ENCODE measurements around the gene ERFL.

Gene ERFL

GRCh38 chr19:41886761-41887710 is 41.2 kb downstream of the ERFL start (continued):
- no peak for TF ChIP-seq ZNF26 (tag by site-specific recombination; IDR thresholded peaks at IDR 0.05)
- TF ChIP-seq ZNF416 (tag by site-specific recombination; IDR thresholded peaks at IDR 0.05), result no peak
- TF ChIP-seq KLF17 (tag by site-specific recombination; IDR thresholded peaks at IDR 0.05), result peak; percentile 62
- no peak for TF ChIP-seq ZNF645 (tag by site-specific recombination; IDR thresholded peaks at IDR 0.05)
- TF ChIP-seq ZFP41 (tag by site-specific recombination; IDR thresholded peaks at IDR 0.05; ENCODE audit: borderline replicate concordance), result no peak
- no peak for TF ChIP-seq PATZ1 (tag by site-specific recombination; IDR thresholded peaks at IDR 0.05)
- peak; percentile 33; the same call in 1 of the 2 replicates for TF ChIP-seq ZBTB17 (tag by site-specific recombination; IDR thresholded peaks at IDR 0.05)
- no peak for TF ChIP-seq ZNF596 (tag by site-specific recombination; IDR thresholded peaks at IDR 0.05)
- no peak for TF ChIP-seq RBAK (tag by site-specific recombination; IDR thresholded peaks at IDR 0.05)

- Histone ChIP-seq H3K27ac (ENCODE audit: extremely low read depth, low read depth, low read length) (peak overlapping the region; percentile 62; the same call in 1 of the 2 replicates), H3K9me3 (ENCODE audit: control insufficient read depth, insufficient read depth, low read depth, low read length) (no peaks in the 10 kb centered on the region), H3K4me1 (ENCODE audit: control insufficient read depth, insufficient read depth, low read length) (peaks cover 11% of the 10 kb centered on the region; the same call in 1 of the 2 replicates), H3K4me3 (ENCODE audit: low read depth, low read length) (peak overlapping the region; percentile 85), H3K36me3 (ENCODE audit: control insufficient read depth in 2 of 2, insufficient read depth in 1 of 2, low read length in 2 of 2) (peaks cover 3 to 15% of the 10 kb centered on the region in 2 experiments)
- ChIA-PET CTCF (interaction anchor here (1.1 to 3.8 kb wide), 5 partner anchors 11 to 145 kb away, joined by 4 to 22 read pairs (median 5); partner anchors contain the start of genes RABAC1 and RPS19), POLR2A (interaction anchor here (0.6 to 5.1 kb wide), 13 partner anchors 9 to 75 kb away, joined by 3 to 68 read pairs (median 6); partner anchors contain the start of genes RABAC1 and RPS19)
- TF ChIP-seq ZNF529 (tag by site-specific recombination; IDR thresholded peaks at IDR 0.05; ENCODE audit: insufficient replicate concordance) (no peak), ZNF629 (tag by site-specific recombination; IDR thresholded peaks at IDR 0.05) (peak; percentile 91), SP3 (tag by site-specific recombination; IDR thresholded peaks at IDR 0.05) (peak; percentile 95), ZNF692 (tag by site-specific recombination; IDR thresholded peaks at IDR 0.05) (peak; percentile 96), ZNF791 (tag by site-specific recombination; IDR thresholded peaks at IDR 0.05) (no peak), KLF17 (tag by site-specific recombination; IDR thresholded peaks at IDR 0.05) (peak; percentile 98), ZNF76 (tag by site-specific recombination; IDR thresholded peaks at IDR 0.05; ENCODE audit: borderline replicate concordance, low read depth) (peak; percentile 86), BCL11B (tag by site-specific recombination; IDR thresholded peaks at IDR 0.05; ENCODE audit: low read depth) (peak; percentile 88), ZNF645 (tag by site-specific recombination; IDR thresholded peaks at IDR 0.05) (no peak), ZNF24 (tag by site-specific recombination; IDR thresholded peaks at IDR 0.05) (peak; percentile 92), ZNF248 (tag by site-specific recombination; IDR thresholded peaks at IDR 0.05) (no peak), ZNF121 (tag by site-specific recombination; IDR thresholded peaks at IDR 0.05) (peak; percentile 63; the same call in 1 of the 2 replicates), ZBTB20 (tag by site-specific recombination; IDR thresholded peaks at IDR 0.05) (peak; percentile 42; the same call in 1 of the 2 replicates), ZNF654 (tag by site-specific recombination; IDR thresholded peaks at IDR 0.05; ENCODE audit: low read depth) (no peak), ZNF776 (tag by site-specific recombination; IDR thresholded peaks at IDR 0.05; ENCODE audit: borderline replicate concordance) (no peak)
Measured at GRCh38 chr19:41883821-41884733, 44.2 kb downstream of the ERFL start.
